CD4-positive, alpha-beta memory T cell (primary cell): ENCODE data around the gene MYADML2. TPM values are rescaled to one million over a fixed set of nuclear protein-coding genes. Genes with fewer than 3 reads are reported as not detected.
A peak's percentile ranks its signal among the peaks of the same experiment; 100 is the strongest.
"Not testable (repeated sequence)": the region's sequence is repeated elsewhere in the genome, so short reads cannot be mapped to it uniquely, and the experiment has no call there.

Experiments
- CTCF ChIA-PET: fragments of 350-600 bp; sonication (Branson Sonifier 250); formaldehyde crosslinking; loops from one replicate; lab custom pipeline; 2021; ENCODE audit warnings: inconsistent platforms; ENCODE audit not compliant: partially characterized antibody; lab: Charles Lee
- POLR2A ChIA-PET: fragments of 350-600 bp; sonication (Branson Sonifier 250); formaldehyde crosslinking; loops from one replicate; lab custom pipeline; 2021; ENCODE audit not compliant: partially characterized antibody; lab: Charles Lee
- DNase-seq, 5 donors: peaks; one replicate each; pipeline versions ENCODE4 v3.0.0 to v3.0.0-alpha.2; 2020 to 2022; ENCODE audit warnings: mixed read lengths in 1 of 5
- H3K27ac ChIP-seq: one replicate; pipeline ENCODE4 v1.7.0; 2013; ENCODE audit warnings: low read depth, low read length
- H3K27me3 ChIP-seq: 2 replicates; pipeline ENCODE4 v1.7.0; 2013; ENCODE audit warnings: mild to moderate bottlenecking, low read length, moderate library complexity; ENCODE audit not compliant: insufficient read depth
- H3K36me3 ChIP-seq: 2 replicates; pipeline ENCODE4 v1.7.0; 2013; ENCODE audit warnings: mild to moderate bottlenecking, low read length, moderate library complexity; ENCODE audit not compliant: insufficient read depth
- H3K4me1 ChIP-seq: 2 replicates; pipeline ENCODE4 v1.7.0; 2013; ENCODE audit warnings: mild to moderate bottlenecking, low read length, moderate library complexity; ENCODE audit not compliant: insufficient read depth
- H3K4me3 ChIP-seq, 2 donors: one replicate each; pipeline ENCODE4 v1.7.0; 2013; ENCODE audit warnings: low read length in 2 of 2, mild to moderate bottlenecking in 1 of 2
- H3K9me3 ChIP-seq, 2 donors: one replicate each; pipeline ENCODE4 v1.7.0; 2013; ENCODE audit warnings: low read length in 2 of 2, control low read depth in 1 of 2; ENCODE audit not compliant: control insufficient read depth in 1 of 2
- H3K27ac Mint-ChIP-seq, 7 donors: one replicate each; pipeline ENCODE4 v1.8.0; 2020 to 2021; ENCODE audit warnings: mixed read lengths in 7 of 7, mild to moderate bottlenecking in 6 of 7, inconsistent platforms in 3 of 7, moderate library complexity in 3 of 7
- H3K27me3 Mint-ChIP-seq, 2 donors: one replicate each; pipeline ENCODE4 v1.8.0; 2020 to 2021; ENCODE audit warnings: mixed read lengths in 2 of 2
- H3K36me3 Mint-ChIP-seq, 2 donors: one replicate each; pipeline ENCODE4 v1.8.0; 2020 to 2021; ENCODE audit warnings: mixed read lengths in 2 of 2, inconsistent platforms in 1 of 2, mild to moderate bottlenecking in 1 of 2
- H3K4me1 Mint-ChIP-seq, 4 donors: one replicate each; pipeline ENCODE4 v1.8.0; 2020 to 2021; ENCODE audit warnings: mixed read lengths in 4 of 4, mild to moderate bottlenecking in 1 of 4
- H3K4me3 Mint-ChIP-seq, 8 donors: one replicate each; pipeline ENCODE4 v1.8.0; 2020 to 2021; ENCODE audit warnings: mixed read lengths in 8 of 8, mild to moderate bottlenecking in 7 of 8, moderate library complexity in 6 of 8, inconsistent platforms in 3 of 8
- H3K9me3 Mint-ChIP-seq, 8 donors: one replicate each; pipeline ENCODE4 v1.8.0; 2020 to 2021; ENCODE audit warnings: mixed read lengths in 8 of 8, mild to moderate bottlenecking in 5 of 8, inconsistent platforms in 3 of 8, moderate library complexity in 1 of 8
- intact Hi-C: fragments of 100-400 bp; cut with micrococcal nuclease; formaldehyde crosslinking; loops from one replicate; pipeline ENCODE4 v1.15.1; 2023
- polyA plus RNA-seq, 2 donors: library from polyadenylated mRNA; unstranded; fragments of 300-500 nt; fragmentation: Illumina TruSeq; gene quantifications; one replicate each; pipeline ENCODE4 v1.2.3, GENCODE V29; 2021
- total RNA-seq, 2 experiments: library from RNA; stranded (reverse); gene quantifications; one replicate each; pipeline ENCODE4 v1.2.3, GENCODE V29; 2021

MYADML2 gene
- total and polyA plus RNA-seq, 4 experiments from 2014 or later = not detected

- no peaks in the 10 kb centered on the region for H3K27me3 Mint-ChIP-seq
- no peak overlapping the region for H3K27ac ChIP-seq
- no peaks in the 10 kb centered on the region for H3K9me3 Mint-ChIP-seq
- peaks cover 2% of the 10 kb centered on the region for H3K36me3 ChIP-seq
- peaks cover under 1 to 13% of the 10 kb centered on the region in 2 donors for H3K36me3 Mint-ChIP-seq
- peak overlapping the region in 4 of 7 donors; percentile 6 to 83 (median 52) for H3K27ac Mint-ChIP-seq
- H3K4me1 ChIP-seq = peaks cover 44% of the 10 kb centered on the region
- peak overlapping the region in 1 of 8 donors; percentile 39 for H3K4me3 Mint-ChIP-seq
- CTCF ChIA-PET = no interaction called here
- H3K27me3 ChIP-seq = no peaks in the 10 kb centered on the region
- no peak overlapping the region for H3K4me3 ChIP-seq
- POLR2A ChIA-PET = interaction anchor here (1.2 kb wide), 1 partner anchor 9 kb away, joined by 4 read pairs; the partner anchor contains the start of gene PCYT2
- intact Hi-C loops = loop anchor here (10.0 kb wide), 1 partner anchor 826 kb away; no protein-coding TSS in a partner anchor
- no peak for DNase-seq
- peaks cover 13 to 50% (median 35%) of the 10 kb centered on the region in 4 donors for H3K4me1 Mint-ChIP-seq
- H3K9me3 ChIP-seq = no peaks in the 10 kb centered on the region
Observed at GRCh38 chr17:81920612-81921536, 26.2 kb downstream of the MYADML2 start.

- Histone ChIP-seq H3K9me3 (no peaks in the 10 kb centered on the region), H3K27me3 (no peaks in the 10 kb centered on the region), H3K4me3 (no peak overlapping the region), H3K4me1 (peaks cover 32% of the 10 kb centered on the region), H3K27ac (no peak overlapping the region), H3K36me3 (peaks cover 21% of the 10 kb centered on the region)
- peak overlapping the region in 3 of 8 donors; percentile 25 to 91 (median 60) for H3K4me3 Mint-ChIP-seq
- peaks cover 8 to 28% of the 10 kb centered on the region in 2 donors for H3K36me3 Mint-ChIP-seq
- no peak for DNase-seq
- no peaks in the 10 kb centered on the region for H3K27me3 Mint-ChIP-seq
- ChIA-PET POLR2A (no interaction called here), CTCF (no interaction called here)
- peak overlapping the region; percentile 42 to 93 (median 78) for H3K27ac Mint-ChIP-seq
- intact Hi-C loops = loop anchor here (1.0 to 2.0 kb wide), 2 partner anchors 8 to 58 kb away; partner anchors contain the start of genes MAFG and P4HB
- H3K4me1 Mint-ChIP-seq = peaks cover 11 to 36% (median 26%) of the 10 kb centered on the region in 4 donors
- no peaks in the 10 kb centered on the region for H3K9me3 Mint-ChIP-seq
Observed at GRCh38 chr17:81918832-81919545, 28.0 kb downstream of the MYADML2 start.

- CTCF ChIA-PET, DNase-seq, H3K27me3 ChIP-seq, H3K4me3 ChIP-seq, H3K27me3 Mint-ChIP-seq, H3K9me3 Mint-ChIP-seq, H3K9me3 ChIP-seq: not testable (repeated sequence)
- H3K27ac Mint-ChIP-seq = peak overlapping the region; percentile 77 to 93 (median 89)
- peaks cover 10 to 31% of the 10 kb centered on the region in 2 donors for H3K36me3 Mint-ChIP-seq
- H3K4me3 Mint-ChIP-seq = peak overlapping the region; percentile 84 to 95 (median 92)
- POLR2A ChIA-PET = interaction anchor here (1.5 to 2.8 kb wide), 3 partner anchors 9 to 47 kb away, joined by 4 to 33 read pairs (median 23); partner anchors contain the start of genes ARHGDIA, MAFG and NPB
- peaks cover 10 to 37% (median 26%) of the 10 kb centered on the region in 4 donors for H3K4me1 Mint-ChIP-seq
- Histone ChIP-seq H3K36me3 (peaks cover 28% of the 10 kb centered on the region), H3K4me1 (peaks cover 27% of the 10 kb centered on the region), H3K27ac (peak overlapping the region; percentile 64)
- intact Hi-C loops = loop anchor here (1.0 to 2.0 kb wide), 2 partner anchors 9 to 58 kb away; partner anchors contain the start of genes MAFG and P4HB
Observed at GRCh38 chr17:81918333-81918669, 28.7 kb downstream of the MYADML2 start.

- Mint-ChIP-seq H3K4me1 (peaks cover 13 to 42% (median 26%) of the 10 kb centered on the region in 4 donors), H3K36me3 (peaks cover 16 to 36% of the 10 kb centered on the region in 2 donors), H3K9me3 (no peaks in the 10 kb centered on the region), H3K4me3 (peak within 1 kb of the TSS; percentile 86 to 95 (median 92)), H3K27ac (peak within 1 kb of the TSS; percentile 80 to 94 (median 90)), H3K27me3 (no peaks in the 10 kb centered on the region)
- DNase-seq = peak; percentile 79 to 81 (median 80)
- Histone ChIP-seq H3K4me3 (peak within 1 kb of the TSS; percentile 30 to 66), H3K27ac (peak within 1 kb of the TSS; percentile 64), H3K4me1 (peaks cover 27% of the 10 kb centered on the region), H3K9me3 (no peaks in the 10 kb centered on the region), H3K36me3 (peaks cover 33% of the 10 kb centered on the region), H3K27me3 (no peaks in the 10 kb centered on the region)
- CTCF ChIA-PET = interaction anchor here (0.9 to 1.1 kb wide), 2 partner anchors 10 to 25 kb away, joined by 4 to 5 read pairs; partner anchors contain the start of gene MAFG
- intact Hi-C loops = loop anchor here (1.0 to 2.0 kb wide), 2 partner anchors 10 to 57 kb away; partner anchors contain the start of genes MAFG and P4HB
- POLR2A ChIA-PET = interaction anchor here (0.8 to 2.8 kb wide), 11 partner anchors 9 to 181 kb away, joined by 3 to 33 read pairs (median 4); partner anchors contain the start of genes ARHGDIA, MAFG and NPB
Observed at GRCh38 chr17:81917565-81918332, 29.3 kb downstream of the MYADML2 start, which contains the start of gene SIRT7. TSS of gene SIRT7 (minus strand) at chr17:81918176. CDS start at chr17:81918131, 45 bp downstream.

GRCh38 chr17:81916234-81917001 is 30.6 kb downstream of the MYADML2 start:
- Histone ChIP-seq H3K27ac (peak overlapping the region; percentile 64), H3K4me1 (peaks cover 33% of the 10 kb centered on the region), H3K4me3 (peak overlapping the region in 1 of 2 donors; percentile 66), H3K27me3 (no peaks in the 10 kb centered on the region), H3K9me3 (no peaks in the 10 kb centered on the region), H3K36me3 (peaks cover 43% of the 10 kb centered on the region)
- intact Hi-C loops = no loop called here
- peak overlapping the region; percentile 80 to 91 (median 86) for H3K4me3 Mint-ChIP-seq
- no peaks in the 10 kb centered on the region for H3K9me3 Mint-ChIP-seq
- peak overlapping the region; percentile 29 to 94 (median 79) for H3K27ac Mint-ChIP-seq
- peaks cover 13 to 44% (median 30%) of the 10 kb centered on the region in 4 donors for H3K4me1 Mint-ChIP-seq
- no peaks in the 10 kb centered on the region for H3K27me3 Mint-ChIP-seq
- ChIA-PET POLR2A (interaction anchor here (1.2 to 2.8 kb wide), 7 partner anchors 11 to 82 kb away, joined by 3 to 33 read pairs (median 5); partner anchors contain the start of genes ARHGDIA, MAFG and NPB), CTCF (interaction anchor here (0.7 to 1.1 kb wide), 2 partner anchors 24 to 43 kb away, joined by 3 to 5 read pairs; no protein-coding TSS in a partner anchor)
- DNase-seq = no peak
- peaks cover 17 to 43% of the 10 kb centered on the region in 2 donors for H3K36me3 Mint-ChIP-seq
